Tongue (tissue), 2 donors: ENCODE results near the gene ACOT11. TPM values are rescaled to one million over a fixed set of nuclear protein-coding genes. Genes with fewer than 3 reads are reported as not detected.

Source experiments
- DNase-seq: peaks from one replicate; pipeline ENCODE4 v3.0.0-alpha.2; 2015
- total RNA-seq: library from RNA; depleted of rRNA; stranded (reverse); fragments of >200 nt; gene quantifications from one replicate; pipeline ENCODE4 v1.2.3, GENCODE V29; 2014

The ACOT11 gene
- total RNA-seq, 1 donor from 2014 or later: 18.2 TPM

- no peak for DNase-seq
These were observed 17.1 kb downstream of the ACOT11 start for GRCh38 chr1:54565113-54565501.

GRCh38 chr1:54566438-54567141, 18.6 kb downstream of the ACOT11 start:
- no peak for DNase-seq

GRCh38 chr1:54567961-54568360, 19.9 kb downstream of the ACOT11 start:
- no peak for DNase-seq

DNA sequence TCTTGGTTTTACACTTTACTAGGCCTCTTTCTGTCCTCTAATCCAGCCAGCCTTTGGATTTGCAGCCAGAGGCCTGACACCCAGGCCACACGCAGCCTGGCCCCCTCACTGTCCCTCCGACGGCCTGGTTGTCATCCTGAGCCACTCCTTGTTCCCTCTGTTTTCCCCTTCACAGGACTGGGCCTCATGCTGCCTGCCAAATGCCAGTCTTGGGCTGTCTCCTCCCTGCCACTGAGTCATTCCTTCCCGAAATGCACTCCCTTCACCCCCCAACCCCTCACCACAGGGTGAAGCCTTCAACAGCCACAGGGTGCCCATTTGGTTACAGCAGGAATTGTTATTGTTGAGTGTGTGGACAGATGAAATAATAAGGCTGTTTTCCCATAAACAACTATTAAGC, 21.3 kb downstream of the ACOT11 start:
- no peak for DNase-seq

DNA sequence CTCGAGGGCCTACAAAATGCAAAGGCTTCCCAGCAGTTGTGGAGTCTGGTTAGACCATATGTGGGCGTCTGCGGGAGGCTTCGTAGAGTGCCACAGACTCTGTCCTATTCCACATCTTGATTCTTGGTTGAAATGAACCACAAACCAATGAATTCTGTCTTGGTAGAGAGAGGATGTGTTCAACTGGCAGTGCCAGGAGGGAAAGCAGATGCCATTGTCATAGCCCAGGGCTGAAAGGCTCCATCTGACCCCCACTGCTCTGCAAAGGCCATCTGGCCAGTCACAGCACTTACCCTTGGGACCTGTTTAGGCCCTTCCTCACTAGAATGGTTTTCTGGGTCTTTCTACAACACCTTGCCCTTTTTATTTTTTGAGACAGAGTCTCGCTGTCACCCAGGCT, 22.1 kb downstream of the ACOT11 start:
- DNase-seq: no peak

DNA sequence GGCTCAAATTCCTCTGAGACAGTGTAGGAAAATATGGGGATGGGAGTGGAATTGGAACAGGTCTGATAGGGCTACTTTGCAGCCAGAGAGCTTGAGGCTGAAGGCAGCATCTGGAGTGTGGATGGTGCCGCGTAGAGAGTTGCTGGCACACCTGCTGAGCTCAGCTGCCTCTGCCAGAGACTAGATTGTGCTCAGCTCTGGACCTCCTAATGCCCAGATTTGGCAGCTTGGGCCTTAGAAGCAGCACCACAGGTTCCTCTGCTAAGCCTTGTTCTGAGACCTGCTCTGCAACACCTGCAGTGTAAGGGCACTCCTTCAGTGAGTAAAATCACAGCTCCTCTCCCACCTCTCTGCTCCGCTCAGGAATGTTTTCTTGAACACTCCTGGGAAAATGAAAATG, 23.3 kb downstream of the ACOT11 start:
- no peak for DNase-seq

GRCh38 chr1:54571803-54572541, 23.9 kb downstream of the ACOT11 start:
- no peak for DNase-seq

- DNase-seq: no peak
These were observed 24.5 kb downstream of the ACOT11 start for GRCh38 chr1:54572542-54572850.

GRCh38 chr1:54574158-54574778, 26.2 kb downstream of the ACOT11 start:
- DNase-seq: no peak

DNA sequence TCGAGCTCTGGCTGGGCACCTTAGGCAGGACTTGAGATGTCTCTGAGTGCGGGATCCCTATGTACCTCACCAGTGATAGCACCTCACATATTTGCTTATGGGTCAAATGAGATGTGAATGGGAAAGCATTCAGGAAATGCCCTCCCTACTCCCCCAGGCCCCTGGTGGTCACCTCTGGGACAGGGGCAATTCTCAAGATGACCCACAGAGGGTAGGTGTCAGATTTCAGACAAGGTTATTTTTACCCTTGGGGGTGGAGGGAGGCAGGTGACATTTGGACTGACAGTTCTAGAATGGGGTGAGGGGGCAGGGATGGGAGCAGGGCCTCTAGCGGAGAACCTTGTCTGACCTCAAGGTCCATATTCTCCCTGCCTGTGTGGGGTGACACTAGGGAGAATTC, 27.1 kb downstream of the ACOT11 start:
- no peak for DNase-seq

- no peak for DNase-seq
These were observed 27.7 kb downstream of the ACOT11 start for GRCh38 chr1:54575605-54576290.

GRCh38 chr1:54577612-54578011, 29.6 kb downstream of the ACOT11 start:
- peak; percentile 86 for DNase-seq

DNA sequence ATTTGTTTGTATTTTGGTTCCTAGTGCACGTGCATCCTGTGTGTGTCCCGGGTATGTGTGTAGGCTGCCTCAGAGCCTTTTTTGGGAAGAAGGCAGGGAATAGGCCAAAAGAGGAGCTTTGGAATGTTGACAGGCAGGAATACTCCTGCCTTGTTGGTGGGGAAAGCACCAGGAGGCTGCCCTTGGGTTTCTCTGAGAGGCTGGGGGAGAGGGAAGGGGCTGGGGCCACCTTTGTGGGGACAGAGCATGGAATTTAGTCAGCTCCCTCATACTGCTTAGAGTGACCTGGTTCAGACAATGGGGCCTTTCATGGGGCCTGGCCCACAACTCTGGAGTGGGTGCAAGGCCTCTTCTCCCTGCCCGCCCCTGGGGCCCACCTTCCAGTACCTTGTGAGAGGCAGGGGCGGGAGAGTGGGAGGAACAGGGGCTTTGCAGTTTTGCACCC, 31.3 kb downstream of the ACOT11 start:
- no peak for DNase-seq

DNA sequence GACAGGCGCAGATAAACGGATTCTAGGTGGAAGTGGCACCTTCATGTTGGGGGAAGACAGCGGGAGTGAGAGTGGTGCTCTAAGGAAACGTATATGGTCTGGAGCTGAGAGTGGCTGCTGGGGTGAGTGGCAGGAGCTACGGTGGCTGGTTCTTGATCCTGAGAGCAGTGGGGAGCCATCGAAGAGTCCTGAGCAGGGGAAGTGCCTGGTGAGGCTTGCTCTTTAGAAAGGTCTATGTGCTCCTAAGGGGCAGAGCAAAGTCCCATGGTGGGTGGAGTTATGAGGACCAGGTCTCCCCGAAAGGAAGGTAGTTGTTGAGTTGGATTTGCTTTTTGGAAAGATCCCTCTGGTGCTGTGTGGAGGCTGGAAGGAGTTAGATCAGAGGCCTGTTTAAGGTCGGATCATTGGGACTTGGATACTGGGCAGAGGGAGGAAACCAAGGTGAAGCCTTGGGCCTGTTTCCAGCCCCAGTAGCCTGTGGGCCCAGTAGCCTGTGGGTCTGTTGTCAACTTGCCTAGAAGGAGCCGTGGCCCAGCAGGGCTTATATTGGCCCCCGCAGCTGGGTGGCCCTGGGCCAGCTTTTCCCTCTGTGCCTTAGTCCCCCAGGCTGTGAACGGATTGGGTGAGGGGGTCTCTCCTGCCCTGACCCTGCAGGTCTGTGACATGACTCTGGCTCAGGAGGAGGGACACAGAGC, 33.0 kb downstream of the ACOT11 start:
- DNase-seq: no peak

DNA sequence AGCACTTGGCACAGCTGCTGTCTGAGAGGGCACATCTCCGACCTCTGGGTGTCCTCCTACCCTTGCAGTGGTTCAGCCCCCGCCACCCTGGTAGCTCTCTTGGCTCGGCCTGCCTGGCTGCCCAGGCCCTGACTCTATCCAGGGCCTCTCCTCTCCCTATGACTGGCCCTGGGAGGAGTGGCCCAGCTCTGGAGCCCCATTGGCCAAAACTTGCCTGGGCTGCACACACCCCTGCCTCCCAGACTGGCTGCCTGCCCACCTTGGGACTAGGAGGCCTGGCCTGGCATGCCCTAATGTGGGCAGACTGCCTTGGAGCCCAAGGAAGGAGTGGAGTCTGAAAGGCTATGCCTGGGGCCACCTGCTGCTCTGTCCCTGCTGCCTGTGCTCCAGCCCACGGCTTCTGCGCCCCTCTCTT, 33.6 kb downstream of the ACOT11 start:
- peak; percentile 98 for DNase-seq

DNA sequence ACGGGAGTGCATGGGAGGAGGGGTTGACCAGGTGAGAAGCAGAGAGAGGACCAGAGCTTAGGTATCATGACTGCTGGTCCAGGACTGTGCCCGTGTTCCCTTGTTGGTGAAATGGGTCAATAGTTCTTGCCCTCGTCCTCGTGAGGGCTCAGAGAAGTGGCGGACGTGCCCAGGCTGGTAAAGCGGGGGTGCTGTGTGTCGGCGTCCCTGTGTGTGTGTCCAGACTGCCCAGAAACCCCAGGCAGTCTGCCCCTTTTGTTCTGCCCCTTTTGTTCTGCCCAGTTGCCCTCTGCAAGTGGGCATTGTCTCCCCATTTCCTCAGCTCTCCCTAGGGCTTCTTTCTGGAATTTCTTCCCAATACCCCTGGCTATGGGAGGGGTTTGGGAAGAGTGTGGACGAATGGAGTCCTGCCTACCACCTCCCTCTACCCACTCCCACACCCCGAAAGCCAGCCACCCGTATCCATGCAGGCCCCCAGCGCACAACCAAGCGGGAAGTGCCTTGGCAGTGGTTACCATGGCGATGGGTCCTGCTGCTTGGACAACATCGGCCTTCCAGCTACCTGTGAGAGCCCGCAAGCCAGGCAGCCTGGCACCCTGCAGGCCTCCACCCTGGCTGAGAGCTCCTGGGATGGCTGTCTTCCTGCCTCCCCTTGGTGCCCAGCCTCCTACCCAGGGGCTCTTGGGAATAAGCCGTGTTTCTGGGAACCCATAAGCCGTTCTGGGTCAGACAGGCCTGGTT, 34.7 kb downstream of the ACOT11 start:
- DNase-seq: peak; percentile 65

DNA sequence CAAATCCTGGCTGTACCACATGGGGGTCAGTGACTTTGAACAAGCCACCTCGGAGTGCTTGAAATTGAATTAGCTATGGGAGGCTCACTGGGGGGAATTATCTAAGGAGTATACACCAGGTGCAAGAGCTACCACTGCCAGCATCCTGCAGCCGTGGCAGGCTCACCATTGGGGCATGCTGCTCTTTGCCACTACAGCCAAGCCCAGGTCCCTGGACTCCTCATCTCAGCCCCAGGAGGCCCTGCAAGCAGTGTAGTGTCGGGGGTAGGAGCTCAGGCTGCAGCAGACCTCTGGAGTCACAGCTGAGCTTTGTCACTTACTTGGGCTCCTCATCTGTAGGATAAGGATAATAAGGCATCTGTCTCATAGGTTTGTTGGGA, 35.3 kb downstream of the ACOT11 start:
- DNase-seq: peak; percentile 48

- peak; percentile 95 for DNase-seq
These were observed 35.8 kb downstream of the ACOT11 start for GRCh38 chr1:54583871-54584270.

DNA sequence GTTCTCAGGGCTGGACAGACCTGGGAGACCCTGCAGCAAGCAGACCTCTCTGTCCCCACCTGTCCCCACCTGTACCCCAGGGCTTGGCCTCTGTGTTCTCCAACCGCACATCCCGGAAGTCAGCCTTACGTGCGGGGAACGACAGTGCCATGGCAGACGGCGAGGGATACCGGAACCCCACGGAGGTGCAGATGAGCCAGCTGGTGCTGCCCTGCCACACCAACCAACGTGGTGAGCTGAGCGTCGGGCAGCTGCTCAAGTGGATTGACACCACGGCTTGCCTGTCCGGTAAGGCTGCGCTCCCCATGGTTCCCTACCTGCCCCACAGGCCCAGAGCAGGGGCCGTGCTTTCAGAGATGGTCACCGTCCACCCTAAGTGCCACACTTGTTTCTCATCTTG, 36.5 kb downstream of the ACOT11 start:
- DNase-seq: no peak

DNA sequence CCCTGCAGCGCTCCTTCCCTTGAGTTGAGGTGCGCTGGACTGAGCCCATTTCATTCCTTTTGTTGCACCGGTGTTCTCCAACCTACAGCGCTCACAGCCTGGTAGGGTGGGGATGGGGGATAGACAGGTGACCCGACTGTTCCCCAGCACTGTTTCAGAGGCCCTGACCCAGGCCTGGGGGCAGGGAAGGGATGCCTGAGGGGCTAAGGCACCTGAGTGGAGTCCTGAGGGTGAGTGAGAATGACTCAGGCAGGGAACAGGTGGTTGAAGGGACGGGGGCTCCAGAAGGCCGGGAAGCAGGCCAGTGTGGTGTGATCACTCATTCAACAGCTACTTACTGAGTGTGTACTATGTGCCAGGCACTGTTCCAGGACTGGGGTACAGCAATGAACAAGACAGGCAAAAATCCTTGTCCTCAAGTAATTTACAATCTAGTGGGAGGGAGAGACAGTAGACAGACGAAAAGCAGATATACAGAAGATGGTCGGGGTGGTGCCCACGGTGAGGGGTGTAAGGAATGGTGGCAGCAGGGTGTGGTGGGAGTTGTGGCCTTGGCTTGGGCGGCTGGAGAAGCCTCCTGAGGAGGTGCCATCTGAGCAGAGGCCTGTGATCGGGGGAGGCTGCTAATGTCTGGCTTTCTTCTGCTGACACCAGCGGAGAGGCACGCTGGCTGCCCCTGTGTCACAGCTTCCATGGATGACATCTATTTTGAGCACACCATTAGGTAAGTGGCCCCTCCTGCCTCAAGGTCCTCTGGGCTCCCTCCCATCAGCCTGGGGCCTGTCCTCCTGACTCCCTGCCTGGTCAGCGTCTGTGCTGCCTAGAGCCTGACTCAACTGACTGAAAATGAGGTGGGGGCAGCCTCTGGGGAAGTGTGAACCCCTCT, 37.4 kb downstream of the ACOT11 start:
- peak; percentile 42 for DNase-seq

GRCh38 chr1:54588377-54588776, 40.3 kb downstream of the ACOT11 start:
- DNase-seq: no peak
